Caco-2 (cell line): Measurements from ENCODE around the gene IQGAP1. TPM values are rescaled to one million over a fixed set of nuclear protein-coding genes. Genes with fewer than 3 reads are reported as not detected.

Source experiments
- BruUV-seq: library from RNA; stranded (reverse); fragments of 400-500 nt; replicated peaks from 2 replicates; lab custom pipeline; 2021; lab: Mats Ljungman, UMichigan
- CTCF ChIA-PET: fragments of 300-600 bp; sonication (Branson Sonifier 250); formaldehyde crosslinking; loops from one replicate; lab custom pipeline; 2022; ENCODE audit warnings: antibody characterized with exemption; lab: Charles Lee
- POLR2A ChIA-PET: fragments of 300-600 bp; sonication (Branson Sonifier 250); formaldehyde crosslinking; loops from one replicate; lab custom pipeline; 2022; ENCODE audit warnings: antibody characterized with exemption; lab: Charles Lee
- DNase-seq, 2 experiments: peaks; one replicate each; pipeline versions ENCODE4 v3.0.0 to v3.0.0-alpha.2; 2020 to 2022
- H3K27me3 ChIP-seq: replicated peaks from 2 replicates; pipeline ENCODE4 v1.6.0; 2011; ENCODE audit warnings: low read length; ENCODE audit not compliant: control insufficient read depth, insufficient read depth
- H3K36me3 ChIP-seq: 2 replicates; pipeline ENCODE4 v1.5.1; 2011; ENCODE audit warnings: low read length; ENCODE audit not compliant: control insufficient read depth, insufficient read depth
- H3K4me1 ChIP-seq: fragments of 250-450 bp; sonication (Bioruptor Pico); 2 replicates; pipeline ENCODE4 v1.5.1; 2020; ENCODE audit warnings: mild to moderate bottlenecking
- H3K4me3 ChIP-seq: 2 replicates; pipeline ENCODE4 v1.5.1; 2011; ENCODE audit warnings: low read depth, mild to moderate bottlenecking, control low read depth, low read length
- H3K9me3 ChIP-seq: fragments of 250-450 bp; sonication (Bioruptor Pico); 2 replicates; pipeline ENCODE4 v1.5.1; 2020; ENCODE audit warnings: mild to moderate bottlenecking, moderate library complexity
- H3K27ac Mint-ChIP-seq: one replicate; pipeline ENCODE4 v1.8.0; 2022; ENCODE audit warnings: mixed read lengths; ENCODE audit not compliant: unreplicated experiment
- H3K27me3 Mint-ChIP-seq: one replicate; pipeline ENCODE4 v1.8.0; 2022; ENCODE audit warnings: mixed read lengths; ENCODE audit not compliant: insufficient read depth, unreplicated experiment
- H3K36me3 Mint-ChIP-seq: one replicate; pipeline ENCODE4 v1.8.0; 2022; ENCODE audit warnings: mild to moderate bottlenecking, mixed read lengths; ENCODE audit not compliant: insufficient read depth, unreplicated experiment
- H3K4me1 Mint-ChIP-seq: one replicate; pipeline ENCODE4 v1.8.0; 2022; ENCODE audit warnings: low read depth, mixed read lengths; ENCODE audit not compliant: unreplicated experiment
- H3K4me3 Mint-ChIP-seq: one replicate; pipeline ENCODE4 v1.8.0; 2022; ENCODE audit warnings: mild to moderate bottlenecking, moderate library complexity, mixed read lengths; ENCODE audit not compliant: unreplicated experiment
- H3K9me3 Mint-ChIP-seq: one replicate; pipeline ENCODE4 v1.8.0; 2022; ENCODE audit warnings: mixed read lengths; ENCODE audit not compliant: unreplicated experiment
- CTCF ChIP-seq, 2 experiments: fragments of 200-600 bp in 1 of 2; IDR thresholded peaks; 1 replicate in 1 of 2; 2 replicates in 1 of 2; pipeline versions ENCODE4 v1.5.1 to v1.8.0; 2011 to 2022; ENCODE audit warnings: antibody characterized with exemption in 1 of 2, control low read depth in 1 of 2, inconsistent platforms in 1 of 2, low read depth in 1 of 2, low read length in 1 of 2, mild to moderate bottlenecking in 1 of 2, moderate library complexity in 1 of 2; ENCODE audit not compliant: insufficient read depth in 1 of 2, severe bottlenecking in 1 of 2, unreplicated experiment in 1 of 2
- intact Hi-C: fragments of 100-400 bp; cut with micrococcal nuclease; formaldehyde crosslinking; loops from one replicate; pipeline ENCODE4 v1.10.0; 2022; ENCODE audit not compliant: unreplicated experiment
- total RNA-seq: library from RNA; stranded (reverse); gene quantifications from 2 replicates; pipeline ENCODE4 v1.2.3, GENCODE V29; 2022

IQGAP1 gene
- total RNA-seq, 1 experiment from 2014 or later: 142 TPM

- intact Hi-C loops: loop anchor here (1.0 kb wide), 1 partner anchor 18 kb away; no protein-coding TSS in a partner anchor
- no peaks in the 10 kb centered on the region for H3K27me3 ChIP-seq
- Mint-ChIP-seq H3K27me3 (no peaks in the 10 kb centered on the region), H3K36me3 (peaks cover 19% of the 10 kb centered on the region), H3K27ac (peak within 1 kb of the TSS; percentile 85), H3K4me3 (peak within 1 kb of the TSS; percentile 91), H3K9me3 (no peaks in the 10 kb centered on the region), H3K4me1 (no peaks in the 10 kb centered on the region)
- no peaks in the 10 kb centered on the region; the same call in 1 of the 2 replicates for H3K36me3 ChIP-seq
- ChIA-PET POLR2A (interaction anchor here (0.5 to 1.7 kb wide), 3 partner anchors 23 to 61 kb away, joined by 3 to 18 read pairs (median 5); partner anchors contain the start of gene IQGAP1), CTCF (interaction anchor here (0.6 to 1.9 kb wide), 3 partner anchors 32 to 210 kb away, joined by 3 to 5 read pairs (median 3); no protein-coding TSS in a partner anchor)
- H3K4me1 ChIP-seq: peaks cover 4% of the 10 kb centered on the region; the same call in 1 of the 2 replicates
- H3K4me3 ChIP-seq: peak within 1 kb of the TSS; percentile 64
- no peaks in the 10 kb centered on the region for H3K9me3 ChIP-seq
- no peak for TF ChIP-seq CTCF (IDR thresholded peaks at IDR 0.05; ENCODE audit: insufficient read depth in 1 of 2, low read depth in 1 of 2, low read length in 1 of 2, severe bottlenecking in 1 of 2, unreplicated experiment in 1 of 2)
- BruUV-seq: TSS peak; percentile 65
- peak; percentile 95 to 97 for DNase-seq
Measured at GRCh38 chr15:90352107-90352893, 35.7 kb upstream of the IQGAP1 start, which contains the start of gene ZNF774. TSS of gene ZNF774 (plus strand) at chr15:90352284. CDS start at chr15:90354661, 2,377 bp downstream.

GRCh38 chr15:90354986-90355385 is 33.1 kb upstream of the IQGAP1 start:
- POLR2A ChIA-PET: no interaction called here
- no TSS peak for BruUV-seq

More at GRCh38 chr15:90354986-90355385, 33.1 kb upstream of the IQGAP1 start:
- Mint-ChIP-seq H3K4me1 (no peaks in the 10 kb centered on the region), H3K9me3 (no peaks in the 10 kb centered on the region), H3K36me3 (peaks cover 38% of the 10 kb centered on the region), H3K4me3 (no peak overlapping the region), H3K27ac (no peak overlapping the region), H3K27me3 (no peaks in the 10 kb centered on the region)
- H3K4me3 ChIP-seq: no peak overlapping the region
- no peaks in the 10 kb centered on the region; the same call in 1 of the 2 replicates for H3K36me3 ChIP-seq
- H3K4me1 ChIP-seq: peaks cover 23% of the 10 kb centered on the region
- no peaks in the 10 kb centered on the region for H3K27me3 ChIP-seq
- no peak for TF ChIP-seq CTCF (IDR thresholded peaks at IDR 0.05; ENCODE audit: insufficient read depth in 1 of 2, low read depth in 1 of 2, low read length in 1 of 2, severe bottlenecking in 1 of 2, unreplicated experiment in 1 of 2)
- H3K9me3 ChIP-seq: no peaks in the 10 kb centered on the region
- CTCF ChIA-PET: no interaction called here
- intact Hi-C loops: no loop called here
- no peak for DNase-seq
